Liver (tissue), 9 donors: ENCODE results near the gene TMEM191C. TPM values are rescaled to one million over a fixed set of nuclear protein-coding genes. Genes with fewer than 3 reads are reported as not detected.
"Not testable (repeated sequence)": the region's sequence is repeated elsewhere in the genome, so short reads cannot be mapped to it uniquely, and the experiment has no call there.

Experiments
- DNase-seq: peaks from one replicate; pipeline ENCODE4 v3.0.0-alpha.2; 2017; ENCODE audit warnings: low spot score
- H3K27ac ChIP-seq, 2 donors: one replicate each; pipeline ENCODE4 v1.7.0; 2013; ENCODE audit warnings: inconsistent platforms in 2 of 2, low read length in 2 of 2, control low read depth in 1 of 2, low read depth in 1 of 2, mild to moderate bottlenecking in 1 of 2
- H3K27me3 ChIP-seq, 4 donors: one replicate each; pipeline versions ENCODE4 v1.6.1 to v1.7.0; 2013; ENCODE audit warnings: low read length in 3 of 4, inconsistent platforms in 1 of 4, mild to moderate bottlenecking in 1 of 4, moderate library complexity in 1 of 4; ENCODE audit not compliant: control insufficient read depth in 4 of 4, insufficient read depth in 4 of 4
- H3K36me3 ChIP-seq, 4 donors: one replicate each; pipeline versions ENCODE4 v1.6.1 to v1.7.0; 2013; ENCODE audit warnings: low read length in 3 of 4, mild to moderate bottlenecking in 3 of 4, low read depth in 1 of 4, moderate library complexity in 1 of 4; ENCODE audit not compliant: control insufficient read depth in 4 of 4, insufficient read depth in 3 of 4
- H3K4me1 ChIP-seq, 4 donors: one replicate each; pipeline versions ENCODE4 v1.6.1 to v1.7.0; 2013; ENCODE audit warnings: low read length in 3 of 4, mild to moderate bottlenecking in 3 of 4, moderate library complexity in 1 of 4; ENCODE audit not compliant: control insufficient read depth in 4 of 4, insufficient read depth in 4 of 4
- H3K4me3 ChIP-seq, 3 donors: one replicate each; pipeline versions ENCODE4 v1.6.1 to v1.7.0; 2013; ENCODE audit warnings: low read length in 3 of 3, control low read depth in 1 of 3, low read depth in 1 of 3, mild to moderate bottlenecking in 1 of 3
- H3K9ac ChIP-seq, 2 donors: one replicate each; pipeline ENCODE4 v1.7.0; 2013; ENCODE audit warnings: low read length in 2 of 2, mild to moderate bottlenecking in 2 of 2, moderate library complexity in 2 of 2, control low read depth in 1 of 2, low read depth in 1 of 2
- H3K9me3 ChIP-seq, 4 donors: one replicate each; pipeline versions ENCODE4 v1.6.1 to v1.7.0; 2013; ENCODE audit warnings: low read length in 3 of 4; ENCODE audit not compliant: control insufficient read depth in 4 of 4
- WGBS: extraction: QIAGEN DNeasy Blood & Tissue Kit; methylation state at CpG from one replicate; pipeline ENCODE4 v1.1.7; 2013; 5-methylcytosine and 5-hydroxymethylcytosine counted together
- polyA plus RNA-seq, 2 donors: library from polyadenylated mRNA; stranded (reverse) in 1 of 2; unstranded in 1 of 2; fragments of 200-250 nt in 1 of 2; fragments of >200 nt in 1 of 2; fragmentation: Nextera tagmentation in 1 of 2; extraction: Ambion mirVana in 1 of 2; gene quantifications; one replicate each; pipeline versions ENCODE4 v1.2.1 to v1.2.3, GENCODE V29; 2013 to 2015
- total RNA-seq, 2 donors: library from RNA; depleted of rRNA; stranded (reverse); fragments of >200 nt; gene quantifications; one replicate each; pipeline ENCODE4 v1.2.3, GENCODE V29; 2014
- donor health status: healthy.
- donor health status: healthy.
- donor health status: healthy.
- donor health status: healthy.
- donor health status: healthy.

The TMEM191C gene
- total and polyA plus RNA-seq, 4 donors, result 0.25 to 1.8 (median 0.42) TPM; not detected in 1

DNA sequence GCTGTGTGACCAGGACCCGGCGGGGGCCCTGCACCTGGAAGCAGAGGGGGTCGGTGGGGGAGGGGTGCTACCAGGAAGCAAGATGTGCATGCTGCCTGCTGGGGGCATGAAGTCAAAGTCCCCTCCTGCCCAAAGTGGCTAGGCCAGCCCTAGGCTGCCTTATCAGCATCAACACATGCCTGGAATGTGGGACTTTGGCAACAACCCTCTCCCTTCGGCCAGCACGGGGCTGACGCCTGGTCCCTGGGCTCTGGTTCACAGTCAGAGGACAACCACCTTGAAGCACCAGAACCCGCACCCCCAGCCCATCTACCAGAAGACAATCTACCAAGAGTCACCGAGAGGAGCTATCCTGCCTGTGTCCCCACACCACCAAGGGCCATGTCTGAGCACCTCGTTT lies 43.2 kb downstream of the TMEM191C start:
- H3K9ac ChIP-seq, H3K4me3 ChIP-seq, H3K9me3 ChIP-seq, H3K27ac ChIP-seq, DNase-seq, H3K4me1 ChIP-seq, H3K36me3 ChIP-seq, H3K27me3 ChIP-seq: not testable (repeated sequence)
- WGBS, result no CpG with 5 or more reads among the region's 9 CpGs

DNA sequence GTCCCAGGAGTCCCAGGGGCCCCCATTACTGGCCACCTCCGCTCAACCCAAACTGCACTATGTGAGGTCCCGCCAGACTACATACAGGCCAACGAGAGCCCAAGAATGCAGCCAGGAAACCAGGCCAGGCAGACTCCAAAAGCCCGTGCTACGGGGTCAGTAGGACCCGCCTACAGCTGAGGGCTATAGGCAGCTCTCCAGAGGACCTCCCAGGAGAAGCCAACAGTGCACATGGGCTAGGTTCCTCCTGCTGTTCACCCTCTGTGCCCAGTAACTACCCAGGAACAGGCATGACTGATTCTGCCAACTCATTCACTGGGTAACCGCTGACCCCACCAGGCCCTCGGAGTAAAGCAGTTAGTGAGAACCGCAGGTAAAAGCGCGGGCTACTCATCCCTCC lies 44.8 kb downstream of the TMEM191C start:
- H3K4me1 ChIP-seq, H3K9me3 ChIP-seq, H3K27ac ChIP-seq, H3K36me3 ChIP-seq, H3K27me3 ChIP-seq, H3K4me3 ChIP-seq, H3K9ac ChIP-seq, DNase-seq: not testable (repeated sequence)
- WGBS, result 92% methylated on average over 5 of the region's 11 CpGs

- DNase-seq, H3K27ac ChIP-seq, H3K4me1 ChIP-seq, H3K4me3 ChIP-seq, H3K27me3 ChIP-seq, H3K9me3 ChIP-seq, H3K36me3 ChIP-seq, H3K9ac ChIP-seq: not testable (repeated sequence)
- 14% methylated on average over 1 of the region's 12 CpGs for WGBS
These were observed 46.9 kb downstream of the TMEM191C start for GRCh38 chr22:21514117-21514516.

DNA sequence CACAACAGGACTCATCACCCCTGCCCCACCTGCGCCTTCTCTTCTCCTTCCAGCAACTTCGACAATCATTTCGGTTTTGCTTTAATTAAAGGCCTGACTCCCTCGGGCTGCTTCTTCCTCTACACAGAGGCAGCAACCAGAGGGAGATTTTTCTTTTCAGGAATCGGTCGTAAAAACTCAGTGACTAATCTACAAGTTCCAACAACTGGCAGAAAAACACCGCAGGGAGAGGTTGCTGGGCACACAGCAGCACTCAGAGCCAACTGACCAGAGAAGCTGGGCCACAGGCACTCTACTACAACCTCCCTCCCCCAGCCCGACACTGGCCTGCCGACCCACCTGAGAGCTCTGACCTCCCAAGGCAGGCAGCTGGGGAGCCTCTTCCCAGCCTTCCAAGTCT lies 48.0 kb downstream of the TMEM191C start:
- no CpG with 5 or more reads among the region's 9 CpGs for WGBS

DNA sequence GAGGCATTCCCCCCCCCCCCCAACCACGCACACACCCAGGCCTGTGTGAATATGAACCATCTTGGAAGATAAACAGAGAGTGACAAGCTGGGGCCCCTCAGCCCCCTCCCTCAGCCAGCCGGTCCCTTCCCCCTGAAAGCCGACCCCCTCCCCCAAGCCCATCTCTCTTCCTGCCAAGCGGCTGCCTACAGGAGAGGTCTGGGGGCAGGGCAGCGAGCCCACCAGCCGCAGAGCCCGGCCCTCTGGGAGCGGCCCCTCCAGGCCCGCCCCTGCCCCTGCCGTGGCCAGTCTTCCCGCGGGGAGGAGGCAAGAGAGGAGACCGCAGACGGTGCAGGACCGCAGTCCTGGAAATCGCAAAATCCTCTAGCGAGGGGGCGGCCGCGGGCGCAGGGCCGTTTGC lies 49.3 kb downstream of the TMEM191C start:
- H3K4me1 ChIP-seq, H3K27ac ChIP-seq, H3K36me3 ChIP-seq, H3K9ac ChIP-seq, H3K27me3 ChIP-seq, H3K4me3 ChIP-seq, H3K9me3 ChIP-seq, DNase-seq: not testable (repeated sequence)
- 0% methylated on average over 3 of the region's 22 CpGs for WGBS

More for the DNA sequence above, 48.0 kb downstream of the TMEM191C start:
- not testable (repeated sequence) for H3K27ac ChIP-seq, H3K36me3 ChIP-seq, H3K4me3 ChIP-seq, H3K9me3 ChIP-seq, H3K4me1 ChIP-seq, H3K27me3 ChIP-seq, H3K9ac ChIP-seq, DNase-seq

DNA sequence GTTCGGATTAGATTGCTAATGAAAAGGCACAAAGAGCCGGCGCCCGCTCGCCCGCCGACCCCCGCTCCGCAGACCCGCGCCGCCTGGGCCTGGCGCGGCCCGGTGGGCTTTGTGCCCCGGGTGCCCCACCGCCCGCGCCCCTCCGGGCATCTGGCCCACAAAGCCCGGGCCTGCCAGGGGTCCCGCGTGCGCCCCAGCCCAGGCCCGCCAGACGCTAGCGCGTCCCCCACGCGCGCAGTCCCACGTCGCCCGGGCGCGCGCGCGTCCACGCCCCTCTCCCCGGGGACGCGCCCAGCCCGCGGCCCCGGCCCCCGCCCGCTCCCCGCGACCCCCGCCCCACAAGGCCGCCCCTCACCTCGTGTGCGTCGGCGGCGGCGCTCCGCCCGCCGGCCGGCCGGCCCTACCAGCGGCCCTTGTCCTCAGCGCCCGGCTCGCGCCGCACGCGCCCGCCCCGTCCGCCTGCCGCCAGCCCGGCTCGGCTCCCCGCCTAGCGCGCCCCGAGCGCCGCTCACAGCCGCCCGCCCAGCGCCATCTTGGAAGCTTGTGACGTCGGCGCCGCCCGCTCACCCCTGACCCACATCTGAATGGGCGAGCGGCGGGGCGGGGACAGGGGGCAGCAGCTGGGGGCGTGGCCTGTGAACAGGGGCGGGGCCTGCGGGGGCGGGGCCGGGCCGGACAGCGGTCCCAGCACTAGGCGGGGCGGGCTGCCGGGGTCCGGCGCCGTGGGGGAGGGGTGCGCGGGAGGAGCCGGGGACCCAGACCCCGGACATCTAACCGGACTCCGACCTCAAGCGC lies 50.0 kb downstream of the TMEM191C start:
- H3K4me3 ChIP-seq, H3K27me3 ChIP-seq, H3K9ac ChIP-seq, H3K9me3 ChIP-seq, H3K36me3 ChIP-seq, DNase-seq, H3K27ac ChIP-seq, H3K4me1 ChIP-seq: not testable (repeated sequence)
- 1% methylated on average over 10 of the region's 115 CpGs for WGBS

Other genes with a start within 250 kb of the TMEM191C start
- under 1 TPM in 1 of 2 donors, not detected in 1; under 0.01 TPM for gene RIMBP3B, start 83.6 kb upstream of the TMEM191C start, total RNA-seq
- under 1 TPM in 1 of 2 donors, not detected in 1; 0.01 TPM for gene RIMBP3B, start 83.6 kb upstream of the TMEM191C start, polyA plus RNA-seq
- gene HIC2, start 50.0 kb upstream of the TMEM191C start, total RNA-seq, result 10 to 100 TPM in 1 of 2 donors, 1 to 10 TPM in 1; 3.0 to 17.8 TPM
- 1 to 10 TPM in 1 of 2 donors, under 1 TPM in 1; 0.51 to 1.0 TPM for gene HIC2, start 50.0 kb upstream of the TMEM191C start, polyA plus RNA-seq
- under 1 TPM; 0.05 to 0.08 TPM for gene RIMBP3C, start 84.1 kb downstream of the TMEM191C start, total RNA-seq
- gene RIMBP3C, start 84.1 kb downstream of the TMEM191C start, polyA plus RNA-seq, result under 1 TPM in 1 of 2 donors, not detected in 1; 0.05 TPM
- gene UBE2L3, start 100.3 kb downstream of the TMEM191C start, total RNA-seq, result 10 to 100 TPM; 14.3 to 16.0 TPM
- 10 to 100 TPM; 23.6 to 33.4 TPM for gene UBE2L3, start 100.3 kb downstream of the TMEM191C start, polyA plus RNA-seq
- 1 to 10 TPM; 8.0 to 8.5 TPM for gene YDJC, start 162.6 kb downstream of the TMEM191C start, total RNA-seq
- 10 to 100 TPM in 1 of 2 donors, 1 to 10 TPM in 1; 8.0 to 18.7 TPM for gene YDJC, start 162.6 kb downstream of the TMEM191C start, polyA plus RNA-seq
- under 1 TPM; 0.05 to 0.08 TPM for gene CCDC116, start 165.4 kb downstream of the TMEM191C start, total RNA-seq
- gene CCDC116, start 165.4 kb downstream of the TMEM191C start, polyA plus RNA-seq, result under 1 TPM in 1 of 2 donors, not detected in 1; 0.05 TPM
- gene SDF2L1, start 174.9 kb downstream of the TMEM191C start, total RNA-seq, result 100 to 1,000 TPM in 1 of 2 donors, 10 to 100 TPM in 1; 44.8 to 121 TPM
- gene SDF2L1, start 174.9 kb downstream of the TMEM191C start, polyA plus RNA-seq, result 100 to 1,000 TPM in 1 of 2 donors, 10 to 100 TPM in 1; 36.3 to 173 TPM
- gene PPIL2, start 198.6 kb downstream of the TMEM191C start, total RNA-seq, result 10 to 100 TPM; 19.5 to 26.7 TPM
- gene PPIL2, start 198.6 kb downstream of the TMEM191C start, polyA plus RNA-seq, result 10 to 100 TPM; 12.4 to 15.5 TPM